Midbrain (tissue), 1 donor: ENCODE data around the gene TRMT1L.
"Not testable (repeated sequence)": the region's sequence is repeated elsewhere in the genome, so short reads cannot be mapped to it uniquely, and the experiment has no call there.

Experiments
- DNase-seq: peaks from one replicate; lab custom pipeline; 2025; lab: John Stamatoyannopoulos, UW

The TRMT1L gene

GRCh38 chr1:185156854-185157598, at the start of gene TRMT1L, which contains the start of gene SWT1:
TSS of gene TRMT1L (minus strand) at chr1:185156953. CDS start at chr1:185156712, 241 bp downstream.
TSS of gene SWT1 (plus strand) at chr1:185157167. CDS start at chr1:185160842, 3,675 bp downstream.
- peak; percentile 99 for DNase-seq

GRCh38 chr1:185200889-185201288, 44.1 kb upstream of the TRMT1L start:
- no peak for DNase-seq

- DNase-seq = not testable (repeated sequence)
Observed at GRCh38 chr1:185198712-185199111, 42.0 kb upstream of the TRMT1L start.

GRCh38 chr1:185193756-185194155, 37.0 kb upstream of the TRMT1L start:
- DNase-seq = no peak

GRCh38 chr1:185170291-185170848, 13.6 kb upstream of the TRMT1L start:
- peak; percentile 52 for DNase-seq

- no peak for DNase-seq
Observed at GRCh38 chr1:185166106-185166505, 9.4 kb upstream of the TRMT1L start.

GRCh38 chr1:185162491-185162890, 5.7 kb upstream of the TRMT1L start:
- DNase-seq = no peak

GRCh38 chr1:185159966-185160365, 3.2 kb upstream of the TRMT1L start:
- no peak for DNase-seq

GRCh38 chr1:185158800-185159199, 2.0 kb upstream of the TRMT1L start:
- no peak for DNase-seq

- DNase-seq = no peak
Observed at GRCh38 chr1:185157599-185158412, 1.1 kb upstream of the TRMT1L start.

GRCh38 chr1:185156288-185156853, 382 bp downstream of the TRMT1L start:
- DNase-seq = no peak

- DNase-seq = no peak
Observed at GRCh38 chr1:185155600-185156287, 1.0 kb downstream of the TRMT1L start.

- DNase-seq = no peak
Observed at GRCh38 chr1:185154912-185155513, 1.7 kb downstream of the TRMT1L start.

- DNase-seq = no peak
Observed at GRCh38 chr1:185152187-185152767, 4.5 kb downstream of the TRMT1L start.

GRCh38 chr1:185151215-185151614, 5.5 kb downstream of the TRMT1L start:
- DNase-seq = no peak

GRCh38 chr1:185144233-185144632, 12.5 kb downstream of the TRMT1L start:
- DNase-seq = no peak

- DNase-seq = no peak
Observed at GRCh38 chr1:185139246-185139645, 17.5 kb downstream of the TRMT1L start.

- no peak for DNase-seq
Observed at GRCh38 chr1:185137896-185138545, 18.7 kb downstream of the TRMT1L start.

- no peak for DNase-seq
Observed at GRCh38 chr1:185132534-185132933, 24.2 kb downstream of the TRMT1L start.

- no peak for DNase-seq
Observed at GRCh38 chr1:185129708-185130107, 27.0 kb downstream of the TRMT1L start.
